OCI-LY1 (cell line): ENCODE results near the gene CYP2C18.
"Not testable (repeated sequence)": the region's sequence is repeated elsewhere in the genome, so short reads cannot be mapped to it uniquely, and the experiment has no call there.

Experiments used
- H2AFZ ChIP-seq: fragments of 200-600 bp; sonication (generic), shearing (Covaris generic); 2 replicates; pipeline ENCODE4 v1.6.0; 2014; ENCODE audit warnings: antibody characterized with exemption, mild to moderate bottlenecking, low read length
- H3F3A ChIP-seq: fragments of 200-600 bp; sonication (generic), shearing (Covaris generic); 2 replicates; pipeline ENCODE4 v1.6.0; 2014; ENCODE audit warnings: mild to moderate bottlenecking, antibody characterized with exemption, low read length, moderate library complexity; ENCODE audit not compliant: insufficient read depth
- H3K27ac ChIP-seq: fragments of 200-600 bp; sonication (generic); 2 replicates; pipeline ENCODE4 v1.5.1; 2014; ENCODE audit warnings: low read length, mixed run types, mild to moderate bottlenecking, low read depth; ENCODE audit not compliant: poor library complexity, severe bottlenecking
- H3K27me3 ChIP-seq: fragments of 200-600 bp; sonication (generic); 2 replicates; pipeline ENCODE4 v1.6.0; 2014; ENCODE audit warnings: antibody characterized with exemption, mild to moderate bottlenecking, low read length, moderate library complexity; ENCODE audit not compliant: insufficient read depth
- H3K36me3 ChIP-seq: fragments of 200-600 bp; sonication (generic); 2 replicates; pipeline ENCODE4 v1.6.1; 2014; ENCODE audit warnings: mild to moderate bottlenecking, antibody characterized with exemption, low read length, moderate library complexity, mixed read lengths; ENCODE audit not compliant: insufficient read depth
- H3K4me1 ChIP-seq: fragments of 200-600 bp; sonication (generic); 2 replicates; pipeline ENCODE4 v1.5.1; 2014; ENCODE audit warnings: mild to moderate bottlenecking, low read length, moderate library complexity; ENCODE audit not compliant: insufficient read depth, severe bottlenecking
- H3K4me2 ChIP-seq: fragments of 200-600 bp; sonication (generic), shearing (Covaris generic); 2 replicates; pipeline ENCODE4 v1.6.1; 2014; ENCODE audit warnings: low read length
- H3K4me3 ChIP-seq: fragments of 200-600 bp; sonication (generic); 2 replicates; pipeline ENCODE4 v1.5.1; 2014; ENCODE audit warnings: low read length, low read depth, mild to moderate bottlenecking, mixed read lengths; ENCODE audit not compliant: poor library complexity, severe bottlenecking
- H3K79me2 ChIP-seq: fragments of 200-600 bp; shearing (Covaris generic); 2 replicates; pipeline ENCODE4 v1.6.1; 2016; ENCODE audit warnings: mixed run types, low read length, mixed read lengths; ENCODE audit not compliant: insufficient read depth
- H3K9ac ChIP-seq: fragments of 200-600 bp; sonication (generic), shearing (Covaris generic); 2 replicates; pipeline ENCODE4 v1.6.1; 2014; ENCODE audit warnings: mild to moderate bottlenecking, low read length, mixed read lengths
- H3K9me2 ChIP-seq: fragments of 200-600 bp; sonication (generic), shearing (Covaris generic); 2 replicates; pipeline ENCODE4 v1.6.1; 2014; ENCODE audit warnings: low read depth, mild to moderate bottlenecking, low read length, mixed read lengths
- H3K9me3 ChIP-seq: fragments of 200-600 bp; shearing (Covaris generic); 2 replicates; pipeline ENCODE4 v1.6.1; 2014; ENCODE audit warnings: low read length, mixed read lengths
- H4K20me1 ChIP-seq: fragments of 200-600 bp; sonication (generic), shearing (Covaris generic); 2 replicates; pipeline ENCODE4 v1.6.0; 2016; ENCODE audit warnings: mild to moderate bottlenecking, low read length; ENCODE audit not compliant: insufficient read depth
- EZH2 ChIP-seq: fragments of 200-600 bp; sonication (generic), shearing (Covaris generic); IDR thresholded peaks from 2 replicates; pipeline ENCODE4 v1.8.0; 2017; ENCODE audit warnings: borderline replicate concordance, mixed run types, mild to moderate bottlenecking, antibody characterized with exemption, low read length, moderate library complexity, mixed read lengths
- TF ChIP-seq, protein P1 (sequence below): fragments of 200-600 bp; sonication (generic), shearing (Covaris generic); IDR thresholded peaks from 2 replicates; pipeline ENCODE4 v1.5.1; 2017; ENCODE audit warnings: mild to moderate bottlenecking, antibody characterized with exemption, low read length, moderate library complexity, mixed read lengths

The CYP2C18 gene

DNA sequence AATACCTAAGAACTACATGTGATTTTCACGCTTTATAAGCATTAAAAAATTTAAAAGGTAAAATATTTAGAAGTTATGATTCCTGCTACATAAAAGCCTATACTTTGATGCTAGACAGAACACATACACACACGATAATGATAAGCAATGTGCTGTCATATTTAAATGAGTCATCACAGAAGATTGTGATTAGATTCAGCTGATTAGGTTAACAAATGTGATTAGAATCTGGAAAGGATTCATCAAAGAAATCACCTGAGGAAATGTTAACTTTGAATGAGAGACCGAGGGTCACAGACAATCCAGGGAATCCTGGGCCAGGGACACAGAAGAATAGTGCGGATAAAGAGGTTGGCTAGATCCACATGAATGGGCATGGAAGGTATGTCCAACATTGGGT is 42.0 kb upstream of the CYP2C18 start:
- Histone ChIP-seq H3K36me3 (no peaks in the 10 kb centered on the region), H3K4me2 (no peak overlapping the region), H3K4me3 (no peak overlapping the region), H3K27me3 (no peaks in the 10 kb centered on the region), H3K79me2 (no peaks in the 10 kb centered on the region), H3F3A (no peaks in the 10 kb centered on the region), H3K9me2 (no peaks in the 10 kb centered on the region), H3K27ac (no peak overlapping the region), H3K9ac (no peak overlapping the region), H4K20me1 (no peaks in the 10 kb centered on the region), H3K9me3 (no peaks in the 10 kb centered on the region), H3K4me1 (no peaks in the 10 kb centered on the region), H2AFZ (no peak overlapping the region)
- TF ChIP-seq, protein P1, sequence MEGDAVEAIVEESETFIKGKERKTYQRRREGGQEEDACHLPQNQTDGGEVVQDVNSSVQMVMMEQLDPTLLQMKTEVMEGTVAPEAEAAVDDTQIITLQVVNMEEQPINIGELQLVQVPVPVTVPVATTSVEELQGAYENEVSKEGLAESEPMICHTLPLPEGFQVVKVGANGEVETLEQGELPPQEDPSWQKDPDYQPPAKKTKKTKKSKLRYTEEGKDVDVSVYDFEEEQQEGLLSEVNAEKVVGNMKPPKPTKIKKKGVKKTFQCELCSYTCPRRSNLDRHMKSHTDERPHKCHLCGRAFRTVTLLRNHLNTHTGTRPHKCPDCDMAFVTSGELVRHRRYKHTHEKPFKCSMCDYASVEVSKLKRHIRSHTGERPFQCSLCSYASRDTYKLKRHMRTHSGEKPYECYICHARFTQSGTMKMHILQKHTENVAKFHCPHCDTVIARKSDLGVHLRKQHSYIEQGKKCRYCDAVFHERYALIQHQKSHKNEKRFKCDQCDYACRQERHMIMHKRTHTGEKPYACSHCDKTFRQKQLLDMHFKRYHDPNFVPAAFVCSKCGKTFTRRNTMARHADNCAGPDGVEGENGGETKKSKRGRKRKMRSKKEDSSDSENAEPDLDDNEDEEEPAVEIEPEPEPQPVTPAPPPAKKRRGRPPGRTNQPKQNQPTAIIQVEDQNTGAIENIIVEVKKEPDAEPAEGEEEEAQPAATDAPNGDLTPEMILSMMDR, result no peak
- no peak for TF ChIP-seq EZH2

DNA sequence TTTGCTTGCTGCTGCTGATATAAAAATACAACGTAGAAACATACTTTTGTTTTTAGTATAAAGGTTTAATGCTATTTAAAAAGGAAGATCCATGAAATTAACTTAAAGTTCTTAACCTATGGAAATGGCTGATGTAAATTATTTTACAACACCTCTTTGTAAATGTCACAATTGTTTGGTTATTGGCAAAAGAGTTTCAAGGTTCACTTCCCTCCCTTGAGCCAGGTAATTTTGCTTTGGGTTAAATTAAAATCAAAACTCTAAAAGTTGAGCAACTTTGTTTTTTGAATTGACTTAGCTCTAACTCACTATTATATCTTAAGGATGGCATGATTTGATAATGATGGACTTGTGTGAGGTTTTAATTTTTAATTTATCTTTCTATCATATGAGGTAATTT is 39.2 kb upstream of the CYP2C18 start:
- Histone ChIP-seq H3K9ac (no peak overlapping the region), H3K27ac (no peak overlapping the region), H3F3A (no peaks in the 10 kb centered on the region), H2AFZ (no peak overlapping the region), H4K20me1 (no peaks in the 10 kb centered on the region), H3K4me2 (no peak overlapping the region), H3K4me1 (no peaks in the 10 kb centered on the region), H3K27me3 (no peaks in the 10 kb centered on the region), H3K79me2 (no peaks in the 10 kb centered on the region), H3K9me3 (no peaks in the 10 kb centered on the region), H3K36me3 (no peaks in the 10 kb centered on the region), H3K9me2 (no peaks in the 10 kb centered on the region), H3K4me3 (no peak overlapping the region)
- TF ChIP-seq EZH2, result no peak
- TF ChIP-seq, protein P1, result no peak

DNA sequence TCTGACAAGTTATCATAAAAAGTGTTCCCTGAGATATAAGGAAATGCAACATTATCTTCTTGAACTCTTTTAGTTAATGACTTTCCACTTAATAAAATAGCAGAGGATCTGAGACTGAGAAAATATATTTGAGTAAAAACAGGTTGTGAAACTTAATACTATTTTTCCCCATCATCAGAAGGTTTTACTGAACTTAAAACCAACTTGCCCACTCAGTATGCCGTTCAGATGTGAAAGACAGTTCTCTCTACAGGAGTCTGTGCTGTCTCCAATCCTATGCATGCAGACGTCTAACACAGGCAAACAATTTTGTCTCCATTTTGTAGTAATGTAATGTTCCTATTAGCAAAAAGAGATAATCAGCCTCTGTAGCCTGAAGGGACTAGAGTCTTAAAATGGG is 38.2 kb upstream of the CYP2C18 start:
- H2AFZ ChIP-seq, result no peak overlapping the region
- no peaks in the 10 kb centered on the region for H3K4me1 ChIP-seq
- no peaks in the 10 kb centered on the region for H3K9me2 ChIP-seq
- no peak for TF ChIP-seq EZH2
- TF ChIP-seq, protein P1, result no peak
- H3K36me3 ChIP-seq, result no peaks in the 10 kb centered on the region
- no peak overlapping the region for H3K9ac ChIP-seq
- H4K20me1 ChIP-seq, result no peaks in the 10 kb centered on the region
- H3K4me2 ChIP-seq, result no peak overlapping the region
- no peak overlapping the region for H3K27ac ChIP-seq
- no peak overlapping the region for H3K4me3 ChIP-seq
- H3K9me3 ChIP-seq, result no peaks in the 10 kb centered on the region
- no peaks in the 10 kb centered on the region for H3K79me2 ChIP-seq
- no peaks in the 10 kb centered on the region for H3F3A ChIP-seq
- H3K27me3 ChIP-seq, result no peaks in the 10 kb centered on the region

DNA sequence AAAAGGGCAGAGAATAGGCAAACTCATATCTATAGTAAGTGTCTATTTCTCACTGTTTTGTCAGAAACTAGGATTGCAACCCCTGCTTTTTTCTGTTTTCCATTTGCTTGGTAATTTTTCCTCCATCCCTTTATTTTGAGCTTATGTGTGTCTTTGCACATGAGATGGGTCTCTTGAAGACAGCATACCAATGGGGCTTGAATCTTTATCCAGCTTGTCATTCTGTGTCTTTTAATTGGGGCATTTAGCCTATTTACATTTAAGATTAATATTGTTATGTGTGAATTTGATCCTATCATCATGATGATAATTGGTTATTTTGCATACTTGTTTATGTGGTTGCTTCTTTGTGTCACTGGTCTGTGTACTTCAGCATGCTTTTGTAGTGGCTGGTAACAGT is 28.3 kb upstream of the CYP2C18 start:
- H3K4me1 ChIP-seq, H4K20me1 ChIP-seq, H2AFZ ChIP-seq, H3F3A ChIP-seq, H3K27ac ChIP-seq, H3K9me3 ChIP-seq, H3K27me3 ChIP-seq, H3K36me3 ChIP-seq, H3K9me2 ChIP-seq, H3K4me2 ChIP-seq, H3K79me2 ChIP-seq, H3K9ac ChIP-seq, H3K4me3 ChIP-seq: not testable (repeated sequence)

DNA sequence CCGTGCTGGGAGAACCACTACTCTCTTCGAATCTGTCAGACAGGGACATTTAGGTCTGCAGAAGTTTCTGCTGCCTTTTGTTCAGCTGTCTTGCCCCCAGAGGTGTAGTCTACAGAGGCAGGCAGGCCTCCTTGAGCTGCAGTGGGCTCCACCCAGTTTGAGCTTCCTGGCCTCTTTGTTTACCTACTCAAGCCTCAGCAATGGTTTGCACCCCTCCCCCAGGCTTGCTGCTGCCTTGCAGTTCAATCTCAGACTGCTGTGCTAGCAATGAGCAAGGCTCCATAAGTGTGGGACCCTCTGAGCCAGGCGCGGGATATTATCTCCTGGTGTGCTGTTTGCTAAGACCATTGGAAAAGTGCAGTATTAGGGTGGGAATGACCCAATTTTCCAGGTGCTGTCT is 20.5 kb upstream of the CYP2C18 start:
- not testable (repeated sequence) for H3K9me3 ChIP-seq, H3K9me2 ChIP-seq, H3K4me2 ChIP-seq, H3K27ac ChIP-seq, H3K4me1 ChIP-seq, H3F3A ChIP-seq, H3K79me2 ChIP-seq, H4K20me1 ChIP-seq, H2AFZ ChIP-seq, H3K27me3 ChIP-seq, H3K4me3 ChIP-seq, H3K36me3 ChIP-seq, H3K9ac ChIP-seq
